SK-N-SH (cell line): Measurements from ENCODE around the gene NFATC3. TPM values are rescaled to one million over a fixed set of nuclear protein-coding genes. Genes with fewer than 3 reads are reported as not detected.

Experiments used
- CTCF ChIA-PET: fragments of 300-600, 350-600 bp; formaldehyde crosslinking; extraction: SDS; loops from one replicate; lab custom pipeline; 2021; lab: Yijun Ruan, JAX
- POLR2A ChIA-PET: fragments of 350-600 bp; sonication (Branson Sonifier 250); formaldehyde crosslinking; extraction: SDS; loops from one replicate; lab custom pipeline; 2020; ENCODE audit warnings: antibody characterized with exemption, inconsistent platforms; lab: Yijun Ruan, JAX
- DNase-seq: peaks from one replicate; pipeline ENCODE4 v3.0.0; 2012
- H2AFZ ChIP-seq: fragments of 200-600 bp; sonication (generic); 2 replicates; pipeline ENCODE4 v1.8.1; 2016; ENCODE audit warnings: antibody characterized with exemption, mild to moderate bottlenecking, low read depth
- H3F3A ChIP-seq: fragments of 200-600 bp; sonication (generic); replicated peaks from 2 replicates; pipeline ENCODE3; 2016; ENCODE audit warnings: antibody characterized with exemption, mild to moderate bottlenecking; ENCODE audit not compliant: insufficient read depth
- H3K27ac ChIP-seq, 2 experiments: fragments of 200-500 bp in 1 of 2; fragments of 200-600 bp in 1 of 2; sonication (Bioruptor generic) in 1 of 2; sonication (generic), shearing (Covaris generic) in 1 of 2; 2 replicates each; pipeline versions ENCODE4 v1.5.1 to v1.6.1; 2014 to 2016; ENCODE audit warnings: low read depth in 2 of 2, inconsistent platforms in 1 of 2, low read length in 1 of 2, mild to moderate bottlenecking in 1 of 2, mixed read lengths in 1 of 2
- H3K27me3 ChIP-seq: fragments of 200-600 bp; sonication (generic), shearing (Covaris generic); 2 replicates; pipeline ENCODE4 v1.6.1; 2016; ENCODE audit warnings: mixed run types; ENCODE audit not compliant: insufficient read depth
- H3K36me3 ChIP-seq, 2 experiments: fragments of 200-500 bp in 1 of 2; fragments of 200-600 bp in 1 of 2; sonication (Bioruptor generic) in 1 of 2; sonication (generic) in 1 of 2; replicated peaks in 1 of 2; 2 replicates each; pipeline versions ENCODE3 to v1.5.1; 2014 to 2016; ENCODE audit warnings: low read length in 1 of 2, mild to moderate bottlenecking in 1 of 2; ENCODE audit not compliant: insufficient read depth in 2 of 2, control insufficient read depth in 1 of 2
- H3K4me1 ChIP-seq, 2 experiments: fragments of 200-500 bp in 1 of 2; fragments of 200-600 bp in 1 of 2; sonication (Bioruptor generic) in 1 of 2; sonication (generic), shearing (Covaris generic) in 1 of 2; 2 replicates each; pipeline versions ENCODE4 v1.5.1 to v1.6.1; 2014 to 2016; ENCODE audit warnings: low read depth in 1 of 2, low read length in 1 of 2, mixed run types in 1 of 2; ENCODE audit not compliant: insufficient read depth in 2 of 2, control insufficient read depth in 1 of 2
- H3K4me2 ChIP-seq: fragments of 200-600 bp; sonication (generic), shearing (Covaris generic); 2 replicates; pipeline ENCODE4 v1.6.1; 2017; ENCODE audit warnings: mixed run types
- H3K4me3 ChIP-seq, 2 experiments: fragments of 200-500 bp in 1 of 2; fragments of 200-600 bp in 1 of 2; sonication (Bioruptor generic) in 1 of 2; sonication (generic), shearing (Covaris generic) in 1 of 2; 2 replicates each; pipeline versions ENCODE4 v1.5.1 to v1.8.1; 2014 to 2016; ENCODE audit warnings: low read depth in 2 of 2, inconsistent platforms in 1 of 2, low read length in 1 of 2, mild to moderate bottlenecking in 1 of 2, mixed read lengths in 1 of 2, moderate library complexity in 1 of 2
- H3K79me2 ChIP-seq: fragments of 200-600 bp; sonication (generic); 2 replicates; pipeline ENCODE4 v1.8.1; 2017; ENCODE audit warnings: mild to moderate bottlenecking; ENCODE audit not compliant: insufficient read depth
- H3K9ac ChIP-seq: fragments of 200-600 bp; sonication (generic); 2 replicates; pipeline ENCODE4 v1.6.1; 2017; ENCODE audit warnings: mixed run types
- H3K9me2 ChIP-seq: fragments of 200-600 bp; sonication (generic); 2 replicates; pipeline ENCODE4 v1.6.1; 2017; ENCODE audit warnings: mixed run types
- H3K9me3 ChIP-seq: fragments of 200-600 bp; sonication (generic); 2 replicates; pipeline ENCODE4 v1.6.1; 2017; ENCODE audit warnings: mixed run types, mild to moderate bottlenecking, moderate library complexity
- H4K20me1 ChIP-seq: fragments of 200-600 bp; sonication (generic); 2 replicates; pipeline ENCODE4 v1.6.1; 2017; ENCODE audit warnings: mild to moderate bottlenecking, mixed run types; ENCODE audit not compliant: insufficient read depth
- ELF1 ChIP-seq: IDR thresholded peaks from 2 replicates; pipeline ENCODE4 v1.4.0; 2012
- EP300 ChIP-seq, 2 experiments: IDR thresholded peaks; 2 replicates each; pipeline versions ENCODE4 v1.4.0 to v1.6.1; 2012; ENCODE audit warnings: borderline replicate concordance in 1 of 2, low read depth in 1 of 2, low read length in 1 of 2
- EZH2phosphoT487 ChIP-seq: fragments of 200-600 bp; sonication (generic); IDR thresholded peaks from 2 replicates; pipeline ENCODE4 v1.6.1; 2017; ENCODE audit warnings: low read depth, mixed run types, mild to moderate bottlenecking, antibody characterized with exemption, moderate library complexity, borderline replicate concordance
- FOSL2 ChIP-seq: IDR thresholded peaks from 2 replicates; pipeline ENCODE4 v1.4.0; 2012; ENCODE audit warnings: low read depth, mild to moderate bottlenecking, moderate library complexity, borderline replicate concordance
- FOXJ3 ChIP-seq: sonication (generic); formaldehyde crosslinking; IDR thresholded peaks from 2 replicates; pipeline ENCODE4 v1.5.1; 2020; ENCODE audit warnings: mild to moderate bottlenecking, missing genetic modification reagents
- GATA2 ChIP-seq: sonication (generic); formaldehyde crosslinking; IDR thresholded peaks from 2 replicates; pipeline ENCODE4 v1.5.0; 2020; ENCODE audit warnings: mild to moderate bottlenecking, missing genetic modification reagents
- JUND ChIP-seq: IDR thresholded peaks from 2 replicates; pipeline ENCODE4 v1.4.0; 2012
- MAX ChIP-seq: IDR thresholded peaks from 2 replicates; pipeline ENCODE4 v1.4.0; 2012; ENCODE audit warnings: low read depth
- MEF2A ChIP-seq: IDR thresholded peaks from 2 replicates; pipeline ENCODE4 v1.4.0; 2012; ENCODE audit warnings: low read depth, borderline replicate concordance
- MXI1 ChIP-seq: IDR thresholded peaks from 2 replicates; pipeline ENCODE4 v1.6.1; 2012; ENCODE audit warnings: mild to moderate bottlenecking, low read depth, low read length, improper control_type of control experiment
- NRF1 ChIP-seq: IDR thresholded peaks from 2 replicates; pipeline ENCODE4 v1.6.1; 2012; ENCODE audit warnings: low read depth, mild to moderate bottlenecking, low read length
- RAD21 ChIP-seq: IDR thresholded peaks from 2 replicates; pipeline ENCODE4 v1.6.1; 2012; ENCODE audit warnings: mild to moderate bottlenecking, low read length
- RCOR1 ChIP-seq: fragments of 150-350 bp; IDR thresholded peaks from 2 replicates; pipeline ENCODE4 v1.6.1; 2017; ENCODE audit warnings: antibody characterized with exemption, low read length
- RFX5 ChIP-seq: IDR thresholded peaks from 2 replicates; pipeline ENCODE4 v1.6.1; 2012; ENCODE audit warnings: mild to moderate bottlenecking, improper control_type of control experiment, low read length
- SMC3 ChIP-seq: IDR thresholded peaks from 2 replicates; pipeline ENCODE4 v1.6.1; 2012; ENCODE audit warnings: low read depth, low read length, improper control_type of control experiment
- TAF1 ChIP-seq: IDR thresholded peaks from 2 replicates; pipeline ENCODE4 v1.6.1; 2012; ENCODE audit warnings: low read depth, mild to moderate bottlenecking, low read length, moderate library complexity, borderline replicate concordance
- TCF12 ChIP-seq: IDR thresholded peaks from 2 replicates; pipeline ENCODE4 v1.4.0; 2012
- YY1 ChIP-seq: IDR thresholded peaks from 2 replicates; pipeline ENCODE4 v1.4.0; 2012; ENCODE audit warnings: low read depth, mild to moderate bottlenecking
- WGBS: methylation state at CpG from one replicate; pipeline ENCODE4 v1.1.6; 2017; ENCODE audit warnings: low lambda C conversion rate; 5-methylcytosine and 5-hydroxymethylcytosine counted together
- polyA plus RNA-seq, 3 experiments: library from polyadenylated mRNA; depleted of rRNA; stranded (reverse); fragments of >200 nt; gene quantifications; 2 replicates each; pipeline ENCODE4 v1.2.3, GENCODE V29; 2012
- TF ChIP-seq, protein P1 (sequence below): IDR thresholded peaks from 2 replicates; pipeline ENCODE4 v1.4.0; 2012; ENCODE audit warnings: low read depth, borderline replicate concordance

Gene NFATC3
- polyA plus RNA-seq, 1 of the 3 experiments (the other 2 are of a cell fraction) = 5.7 TPM

- Histone ChIP-seq H2AFZ (no peak overlapping the region), H3F3A (peaks cover 3% of the 10 kb centered on the region), H3K27me3 (no peaks in the 10 kb centered on the region), H3K9me2 (no peaks in the 10 kb centered on the region), H3K9me3 (no peaks in the 10 kb centered on the region), H3K9ac (no peak overlapping the region), H3K79me2 (peaks cover 27% of the 10 kb centered on the region), H4K20me1 (no peaks in the 10 kb centered on the region), H3K4me3 (no peak overlapping the region), H3K4me1 (peaks cover 0 to 6% of the 10 kb centered on the region in 2 experiments; a peak in 2 of 4 replicates), H3K36me3 (no peaks in the 10 kb centered on the region), H3K4me2 (no peak overlapping the region), H3K27ac (peak overlapping the region in 1 of 2 experiments; percentile 46; a peak in 1 of 4 replicates)
- ChIA-PET CTCF (interaction anchor here (1.0 to 1.4 kb wide), 2 partner anchors 53 to 117 kb away, joined by 3 to 7 read pairs; partner anchors contain the start of gene SLC7A6), POLR2A (no interaction called here)
- TF ChIP-seq TCF12 = no peak
- no peak for TF ChIP-seq RFX5
- no peak for TF ChIP-seq NRF1
- TF ChIP-seq SMC3 = no peak
- no peak for TF ChIP-seq TAF1
- no peak for TF ChIP-seq FOSL2
- TF ChIP-seq, protein P1, sequence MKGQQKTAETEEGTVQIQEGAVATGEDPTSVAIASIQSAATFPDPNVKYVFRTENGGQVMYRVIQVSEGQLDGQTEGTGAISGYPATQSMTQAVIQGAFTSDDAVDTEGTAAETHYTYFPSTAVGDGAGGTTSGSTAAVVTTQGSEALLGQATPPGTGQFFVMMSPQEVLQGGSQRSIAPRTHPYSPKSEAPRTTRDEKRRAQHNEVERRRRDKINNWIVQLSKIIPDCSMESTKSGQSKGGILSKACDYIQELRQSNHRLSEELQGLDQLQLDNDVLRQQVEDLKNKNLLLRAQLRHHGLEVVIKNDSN = no peak
- no peak for TF ChIP-seq GATA2 (CRISPR knock-in tag)
- no peak for TF ChIP-seq MAX
- TF ChIP-seq EZH2phosphoT487 = no peak
- no peak for TF ChIP-seq YY1
- TF ChIP-seq RCOR1 = no peak
- no peak for TF ChIP-seq JUND
- TF ChIP-seq MEF2A = no peak
- no peak for TF ChIP-seq RAD21
- no peak for DNase-seq
- 100% methylated on average over 1 of the region's 1 CpG for WGBS
Observed at GRCh38 chr16:68147444-68147843, 62.3 kb downstream of the NFATC3 start.

GRCh38 chr16:68149596-68149995 lies 64.4 kb downstream of the NFATC3 start:
- POLR2A ChIA-PET = no interaction called here

More at GRCh38 chr16:68149596-68149995, 64.4 kb downstream of the NFATC3 start:
- peaks cover 16% of the 10 kb centered on the region; the same call in 1 of the 2 replicates for H3K79me2 ChIP-seq
- CTCF ChIA-PET = no interaction called here
- no peak overlapping the region for H3K4me2 ChIP-seq
- no peak overlapping the region for H3K9ac ChIP-seq
- H3K9me2 ChIP-seq = no peaks in the 10 kb centered on the region
- H3K36me3 ChIP-seq = no peaks in the 10 kb centered on the region
- no peak overlapping the region for H3K4me3 ChIP-seq
- no peaks in the 10 kb centered on the region for H4K20me1 ChIP-seq
- H3K27me3 ChIP-seq = no peaks in the 10 kb centered on the region
- H3K9me3 ChIP-seq = no peaks in the 10 kb centered on the region
- no peak overlapping the region for H2AFZ ChIP-seq
- no peak for TF ChIP-seq RAD21
- TF ChIP-seq ELF1 = no peak
- TF ChIP-seq TCF12 = no peak
- TF ChIP-seq MXI1 = no peak
- TF ChIP-seq JUND = no peak
- no peak for TF ChIP-seq EP300 (IDR thresholded peaks at IDR 0.05; ENCODE audit: borderline replicate concordance in 1 of 2, low read depth in 1 of 2, low read length in 1 of 2)
- no peak for TF ChIP-seq FOXJ3 (CRISPR knock-in tag)
- TF ChIP-seq MAX = no peak
- TF ChIP-seq YY1 = no peak
- DNase-seq = no peak
- H3K4me1 ChIP-seq = no peaks in the 10 kb centered on the region; a peak in 1 of 4 replicates
- H3F3A ChIP-seq = peaks cover 3% of the 10 kb centered on the region
- H3K27ac ChIP-seq = no peak overlapping the region
